ENCODE data around the gene ZNF268. TPM values are rescaled to one million over a fixed set of nuclear protein-coding genes. Genes with fewer than 3 reads are reported as not detected.
A peak's percentile ranks its signal among the peaks of the same experiment; 100 is the strongest.

ZNF268 gene
- 10 to 100 TPM in 5 of 9 donors, 1 to 10 TPM in 4; 8.1 to 15.5 (median 10.0) TPM for total RNA-seq
- polyA plus RNA-seq, result 1 to 10 TPM; 2.6 to 6.8 TPM
- long read RNA-seq, donor 1, full-length matches to known transcripts, result 20 of 27 reads
- long read RNA-seq, donor 1, partial matches to known transcripts, result 0 of 27 reads
- long read RNA-seq, donor 1, other reads (novel, unspliced or antisense), result 7 of 27 reads
- long read RNA-seq, donor 2, full-length matches to known transcripts, result 35 of 40 reads
- long read RNA-seq, donor 2, partial matches to known transcripts, result 0 of 40 reads
- long read RNA-seq, donor 2, other reads (novel, unspliced or antisense), result 5 of 40 reads
- long read RNA-seq, donor 3, full-length matches to known transcripts, result 14 of 15 reads
- long read RNA-seq, donor 3, partial matches to known transcripts, result 0 of 15 reads
- long read RNA-seq, donor 3, other reads (novel, unspliced or antisense), result 1 of 15 reads

- Histone ChIP-seq H3K36me3 (peaks cover 0 to 40% (median 33%) of the 10 kb centered on the region in 9 donors), H3K9me3 (peaks cover 0 to 70% (median 30%) of the 10 kb centered on the region in 12 donors), H3K4me1 (peaks cover 0 to 12% (median 7%) of the 10 kb centered on the region in 12 donors), H3K27ac (peak within 1 kb of the TSS in 11 of 12 donors; percentile 45 to 83 (median 70)), H3K27me3 (no peaks in the 10 kb centered on the region), H3K4me3 (peak within 1 kb of the TSS; percentile 63 to 97 (median 87))
- peak; percentile 92 to 95 (median 94) for DNase-seq
- TF ChIP-seq POLR2A (IDR thresholded peaks at IDR 0.05), result peak in 1 of 2 donors; percentile 49
- TF ChIP-seq CTCF (IDR thresholded peaks at IDR 0.05), result peak; percentile 69 to 96 (median 88)
- WGBS, 4 donors, result 1 to 2% (median 1%) methylated on average over 21 to 40 of the region's 40 CpGs
- peak; percentile 94 to 99 (median 98) for ATAC-seq
- intact Hi-C loops (cut with DNase I), result loop anchor here in 5 of 10 donors (1.0 to 2.0 kb wide), 4 partner anchors 51 to 195 kb away; partner anchors contain the start of genes ZNF26 (in 4 of the 5), ZNF140 (in 3 of the 5), ZNF10 (in 2 of the 5) and ZNF891 (in 2 of the 5)
Measured at GRCh38 chr12:133181238-133181959, at the start of gene ZNF268. ZNF268 (plus strand) TSS chr12:133181495; CDS start chr12:133181998, 503 bp downstream.

GRCh38 chr12:133135747-133136146, 45.5 kb upstream of the ZNF268 start:
- intact Hi-C loops (cut with DNase I), result no loop called here
- peaks cover 0 to 88% (median 53%) of the 10 kb centered on the region in 12 donors for H3K9me3 ChIP-seq
- peaks cover 0 to 11% (median 0%) of the 10 kb centered on the region in 12 donors for H3K4me1 ChIP-seq
- DNase-seq (no peak), ATAC-seq (no peak)
- H3K27me3 ChIP-seq, result no peaks in the 10 kb centered on the region
- TF ChIP-seq POLR2A (IDR thresholded peaks at IDR 0.05), result no peak
- no peak for TF ChIP-seq CTCF (IDR thresholded peaks at IDR 0.05)
- H3K36me3 ChIP-seq, result peaks cover 0 to 75% (median 36%) of the 10 kb centered on the region in 9 donors
- H3K27ac ChIP-seq, result no peak overlapping the region
- 76 to 88% (median 86%) methylated on average over 2 of the region's 2 CpGs for WGBS, 4 donors
- no peak overlapping the region for H3K4me3 ChIP-seq

GRCh38 chr12:133145981-133146380, 35.3 kb upstream of the ZNF268 start:
- intact Hi-C loops (cut with DNase I), result no loop called here
- no peaks in the 10 kb centered on the region for H3K4me1 ChIP-seq
- DNase-seq (no peak), ATAC-seq (no peak)
- H3K27ac ChIP-seq, result no peak overlapping the region
- no peaks in the 10 kb centered on the region for H3K27me3 ChIP-seq
- H3K36me3 ChIP-seq, result peaks cover 10 to 98% (median 67%) of the 10 kb centered on the region in 9 donors
- H3K9me3 ChIP-seq, result peaks cover 0 to 99% (median 85%) of the 10 kb centered on the region in 12 donors
- TF ChIP-seq POLR2A (IDR thresholded peaks at IDR 0.05) (no peak), CTCF (IDR thresholded peaks at IDR 0.05) (no peak)
- H3K4me3 ChIP-seq, result no peak overlapping the region
- WGBS, 4 donors, result 96 to 100% (median 99%) methylated on average over 2 of the region's 2 CpGs
